Stimulated activated CD8-positive, alpha-beta memory T cell treated with anti-CD3 and anti-CD28 coated beads, Interleukin-2, amount 100 ng/mL, for 48 hours (primary cell): ENCODE measurements around the gene NETO2.
"Not testable (repeated sequence)": the region's sequence is repeated elsewhere in the genome, so short reads cannot be mapped to it uniquely, and the experiment has no call there.

ENCODE experiments used
- DNase-seq, 2 donors: peaks; one replicate each; pipeline ENCODE4 v3.0.0-alpha.2; 2020; ENCODE audit warnings: low read depth in 2 of 2

Gene NETO2

GRCh38 chr16:47143677-47144558 lies at the start of gene NETO2:
Gene NETO2, minus strand, starts transcription at chr16:47143945. Its CDS starts 333 bp downstream, at chr16:47143612.
- peak; percentile 30 to 41 for DNase-seq

- no peak for DNase-seq
Measured at GRCh38 chr16:47182318-47182717, 38.6 kb upstream of the NETO2 start.

GRCh38 chr16:47181066-47181465 lies 37.3 kb upstream of the NETO2 start:
- DNase-seq, result not testable (repeated sequence)

GRCh38 chr16:47180073-47180472 lies 36.3 kb upstream of the NETO2 start:
- no peak for DNase-seq

GRCh38 chr16:47175152-47175551 lies 31.4 kb upstream of the NETO2 start:
- no peak for DNase-seq

GRCh38 chr16:47162670-47163420 lies 19.1 kb upstream of the NETO2 start:
- DNase-seq, result no peak

- DNase-seq, result no peak
Measured at GRCh38 chr16:47161464-47161863, 17.7 kb upstream of the NETO2 start.

GRCh38 chr16:47160422-47160821 lies 16.7 kb upstream of the NETO2 start:
- DNase-seq, result no peak

- no peak for DNase-seq
Measured at GRCh38 chr16:47158992-47159391, 15.2 kb upstream of the NETO2 start.

- no peak for DNase-seq
Measured at GRCh38 chr16:47156680-47157215, 13.0 kb upstream of the NETO2 start.

- not testable (repeated sequence) for DNase-seq
Measured at GRCh38 chr16:47152501-47152900, 8.8 kb upstream of the NETO2 start.

- no peak for DNase-seq
Measured at GRCh38 chr16:47150067-47150466, 6.3 kb upstream of the NETO2 start.

GRCh38 chr16:47144559-47144877 lies 773 bp upstream of the NETO2 start:
- DNase-seq, result no peak

- peak; percentile 47 to 55 for DNase-seq
Measured at GRCh38 chr16:47142821-47143676, 696 bp downstream of the NETO2 start.

- no peak for DNase-seq
Measured at GRCh38 chr16:47142486-47142820, 1.3 kb downstream of the NETO2 start.

- peak; percentile 65 to 72 for DNase-seq
Measured at GRCh38 chr16:47141773-47142485, 1.8 kb downstream of the NETO2 start.

- DNase-seq, result no peak
Measured at GRCh38 chr16:47140686-47141085, 3.1 kb downstream of the NETO2 start.

GRCh38 chr16:47139561-47140185 lies 4.1 kb downstream of the NETO2 start:
- no peak for DNase-seq

GRCh38 chr16:47137925-47138324 lies 5.8 kb downstream of the NETO2 start:
- DNase-seq, result not testable (repeated sequence)

- no peak for DNase-seq
Measured at GRCh38 chr16:47136099-47136842, 7.5 kb downstream of the NETO2 start.
